ENCODE results near the gene BTBD16. TPM values are rescaled to one million over a fixed set of nuclear protein-coding genes. Genes with fewer than 3 reads are reported as not detected.

BTBD16 gene
- total and polyA plus RNA-seq, 2 donors (not counting 1 experiment from before 2014, with no cell fraction given) = not detected

GRCh38 chr10:122368502-122369254 lies 97.6 kb downstream of the BTBD16 start:
- Histone ChIP-seq H3K27ac (ENCODE audit: low read length in 2 of 2) (no peak overlapping the region), H3K9me3 (ENCODE audit: control extremely low read depth in 1 of 3, control insufficient read depth in 2 of 3, insufficient read depth in 1 of 3, low read length in 2 of 3) (no peaks in the 10 kb centered on the region), H3K4me3 (ENCODE audit: control extremely low read depth in 1 of 5, extremely low read depth in 1 of 5, insufficient read depth in 1 of 5, low read depth in 2 of 5, low read length in 4 of 5) (no peak overlapping the region), H3K27me3 (replicated peaks in 1 of 4; ENCODE audit: control extremely low read depth in 1 of 4, control insufficient read depth in 3 of 4, insufficient read depth in 4 of 4, low read length in 3 of 4) (peaks cover 0 to 54% (median 25%) of the 10 kb centered on the region in 4 experiments), H3K9ac (ENCODE audit: low read length) (no peak overlapping the region), H3K79me2 (ENCODE audit: control insufficient read depth, insufficient read depth, low read length) (no peaks in the 10 kb centered on the region), H3K36me3 (replicated peaks in 1 of 2; ENCODE audit: control extremely low read depth in 1 of 2, control insufficient read depth in 1 of 2, extremely low read depth in 1 of 2, insufficient read depth in 2 of 2, low read length in 1 of 2) (no peaks in the 10 kb centered on the region), H3K4me2 (replicated peaks; ENCODE audit: low read depth, low read length, poor library complexity, severe bottlenecking) (no peak overlapping the region), H2AFZ (ENCODE audit: insufficient read depth, low read depth, low read length, poor library complexity, severe bottlenecking) (no peak overlapping the region), H4K20me1 (ENCODE audit: control insufficient read depth, insufficient read depth, low read length, poor library complexity, severe bottlenecking) (no peaks in the 10 kb centered on the region), H3K4me1 (ENCODE audit: control insufficient read depth in 2 of 2, insufficient read depth in 2 of 2, low read length in 2 of 2) (peaks cover 2 to 3% of the 10 kb centered on the region in 2 donors)
- H3K9me3 Mint-ChIP-seq (ENCODE audit: insufficient read depth) = no peaks in the 10 kb centered on the region
- ATAC-seq (ENCODE audit: low read depth) (no peak), DNase-seq (no peak)
- TF ChIP-seq EZH2 (IDR thresholded peaks at IDR 0.05; ENCODE audit: borderline replicate concordance, insufficient read depth, low read depth, low read length, poor library complexity, severe bottlenecking) (no peak), CTCF (IDR thresholded peaks at IDR 0.05) (no peak)
- peaks cover 65% of the 10 kb centered on the region for H3K27me3 Mint-ChIP-seq
- H3K4me3 Mint-ChIP-seq = no peak overlapping the region
- CTCF ChIA-PET = interaction anchor here (1.2 kb wide), 1 partner anchor 28 kb away, joined by 3 read pairs; no protein-coding TSS in a partner anchor
- intact Hi-C loops (cut with micrococcal nuclease) = no loop called here
- no peak overlapping the region for H3K27ac Mint-ChIP-seq
- POLR2A ChIA-PET = interaction anchor here (0.7 kb wide), 1 partner anchor 24 kb away, joined by 10 read pairs; no protein-coding TSS in a partner anchor
- H3K4me1 Mint-ChIP-seq = peaks cover 3% of the 10 kb centered on the region
- WGBS (ENCODE audit: insufficient coverage) = 83% methylated on average over 12 of the region's 13 CpGs

GRCh38 chr10:122373108-122373507 lies 102.0 kb downstream of the BTBD16 start:
- Mint-ChIP-seq H3K4me1 (peaks cover 22% of the 10 kb centered on the region), H3K27me3 (peaks cover 37% of the 10 kb centered on the region), H3K4me3 (peak overlapping the region; percentile 55), H3K27ac (peak overlapping the region; percentile 43), H3K9me3 (ENCODE audit: insufficient read depth) (no peaks in the 10 kb centered on the region)
- Histone ChIP-seq H2AFZ (ENCODE audit: insufficient read depth, low read depth, low read length, poor library complexity, severe bottlenecking) (no peak overlapping the region), H3K27ac (ENCODE audit: low read length in 2 of 2) (no peak overlapping the region), H3K9me3 (ENCODE audit: control extremely low read depth in 1 of 3, control insufficient read depth in 2 of 3, insufficient read depth in 1 of 3, low read length in 2 of 3) (no peaks in the 10 kb centered on the region), H3K9ac (ENCODE audit: low read length) (no peak overlapping the region), H3K4me3 (ENCODE audit: control extremely low read depth in 1 of 5, extremely low read depth in 1 of 5, insufficient read depth in 1 of 5, low read depth in 2 of 5, low read length in 4 of 5) (no peak overlapping the region), H3K4me1 (ENCODE audit: control insufficient read depth in 2 of 2, insufficient read depth in 2 of 2, low read length in 2 of 2) (peaks cover 13 to 17% of the 10 kb centered on the region in 2 donors), H3K79me2 (ENCODE audit: control insufficient read depth, insufficient read depth, low read length) (peaks cover 32% of the 10 kb centered on the region), H3K36me3 (replicated peaks in 1 of 2; ENCODE audit: control extremely low read depth in 1 of 2, control insufficient read depth in 1 of 2, extremely low read depth in 1 of 2, insufficient read depth in 2 of 2, low read length in 1 of 2) (no peaks in the 10 kb centered on the region), H4K20me1 (ENCODE audit: control insufficient read depth, insufficient read depth, low read length, poor library complexity, severe bottlenecking) (peaks cover 4% of the 10 kb centered on the region), H3K27me3 (replicated peaks in 1 of 4; ENCODE audit: control extremely low read depth in 1 of 4, control insufficient read depth in 3 of 4, insufficient read depth in 4 of 4, low read length in 3 of 4) (peaks cover 0 to 43% (median 22%) of the 10 kb centered on the region in 4 experiments), H3K4me2 (replicated peaks; ENCODE audit: low read depth, low read length, poor library complexity, severe bottlenecking) (no peak overlapping the region)
- DNase-seq (peak; percentile 11), ATAC-seq (ENCODE audit: low read depth) (no peak)
- ChIA-PET CTCF (interaction anchor here (1.7 to 2.3 kb wide), 2 partner anchors 30 to 62 kb away, joined by 11 to 12 read pairs; no protein-coding TSS in a partner anchor), POLR2A (no interaction called here)
- WGBS (ENCODE audit: insufficient coverage) = 85% methylated on average over 4 of the region's 4 CpGs
- TF ChIP-seq CTCF (IDR thresholded peaks at IDR 0.05) (no peak), EZH2 (IDR thresholded peaks at IDR 0.05; ENCODE audit: borderline replicate concordance, insufficient read depth, low read depth, low read length, poor library complexity, severe bottlenecking) (no peak)
- intact Hi-C loops (cut with micrococcal nuclease) = no loop called here

Measured in B cell (primary cell).